Measurements from ENCODE around the gene CHN1. TPM values are rescaled to one million over a fixed set of nuclear protein-coding genes. Genes with fewer than 3 reads are reported as not detected.

The CHN1 gene
- polyA plus RNA-seq, 1 donor (not counting 4 experiments of a cell fraction or from before 2014, with no cell fraction given): 2.3 TPM

- DNase-seq (ENCODE audit: low read depth, low spot score) (no peak), FAIRE-seq (no peak)
- Histone ChIP-seq H3K9ac (ENCODE audit: control insufficient read depth, extremely low read depth, insufficient read depth, low read length) (no peak overlapping the region), H3K9me1 (ENCODE audit: control insufficient read depth, extremely low read depth, insufficient read depth, low read length) (no peaks in the 10 kb centered on the region), H2AFZ (ENCODE audit: control insufficient read depth, low read length) (no peak overlapping the region), H3K4me2 (ENCODE audit: control insufficient read depth, extremely low read depth, insufficient read depth, low read depth, low read length) (no peak overlapping the region), H3K27ac (ENCODE audit: control insufficient read depth, insufficient read depth, low read length) (no peak overlapping the region), H3K4me3 (ENCODE audit: control insufficient read depth in 2 of 3, extremely low read depth in 1 of 3, insufficient read depth in 2 of 3, low read depth in 1 of 3, low read length in 3 of 3) (no peak overlapping the region), H3K79me2 (ENCODE audit: control insufficient read depth, insufficient read depth, low read length) (no peaks in the 10 kb centered on the region), H3K9me3 (ENCODE audit: control insufficient read depth, low read depth, low read length) (no peaks in the 10 kb centered on the region), H4K20me1 (ENCODE audit: control insufficient read depth, extremely low read depth, insufficient read depth, low read length) (no peaks in the 10 kb centered on the region), H3K27me3 (ENCODE audit: control insufficient read depth, extremely low read depth, insufficient read depth, low read length) (no peaks in the 10 kb centered on the region), H3K36me3 (ENCODE audit: control insufficient read depth in 2 of 2, extremely low read depth in 1 of 2, insufficient read depth in 2 of 2, low read length in 2 of 2) (no peaks in the 10 kb centered on the region), H3K4me1 (ENCODE audit: control insufficient read depth, extremely low read depth, insufficient read depth, low read length) (no peaks in the 10 kb centered on the region)
- dilution Hi-C loops (cut with MboI; ENCODE audit: extremely low pct_ligation_motif_present, low sequenced_read_pairs): no loop called here
- TF ChIP-seq CTCF (optimal IDR thresholded peaks at IDR 0.05 in 1 of 3, IDR thresholded peaks at IDR 0.05 in 1 of 3, conservative IDR thresholded peaks at IDR 0.05 in 1 of 3; ENCODE audit: extremely low read depth in 1 of 3, insufficient read depth in 2 of 3, low read length in 3 of 3) (no peak), EZH2 (IDR thresholded peaks at IDR 0.05; ENCODE audit: low read length) (no peak)
Observed at GRCh38 chr2:174794851-174795374, 210.3 kb downstream of the CHN1 start.

- Histone ChIP-seq H3K79me2 (ENCODE audit: control insufficient read depth, insufficient read depth, low read length) (no peaks in the 10 kb centered on the region), H4K20me1 (ENCODE audit: control insufficient read depth, extremely low read depth, insufficient read depth, low read length) (no peaks in the 10 kb centered on the region), H3K9me1 (ENCODE audit: control insufficient read depth, extremely low read depth, insufficient read depth, low read length) (no peaks in the 10 kb centered on the region), H3K36me3 (ENCODE audit: control insufficient read depth in 2 of 2, extremely low read depth in 1 of 2, insufficient read depth in 2 of 2, low read length in 2 of 2) (no peaks in the 10 kb centered on the region), H3K9me3 (ENCODE audit: control insufficient read depth, low read depth, low read length) (no peaks in the 10 kb centered on the region), H3K4me1 (ENCODE audit: control insufficient read depth, extremely low read depth, insufficient read depth, low read length) (no peaks in the 10 kb centered on the region), H3K4me2 (ENCODE audit: control insufficient read depth, extremely low read depth, insufficient read depth, low read depth, low read length) (no peak overlapping the region), H3K4me3 (ENCODE audit: control insufficient read depth in 2 of 3, extremely low read depth in 1 of 3, insufficient read depth in 2 of 3, low read depth in 1 of 3, low read length in 3 of 3) (no peak overlapping the region), H3K9ac (ENCODE audit: control insufficient read depth, extremely low read depth, insufficient read depth, low read length) (no peak overlapping the region), H3K27ac (ENCODE audit: control insufficient read depth, insufficient read depth, low read length) (no peak overlapping the region), H2AFZ (ENCODE audit: control insufficient read depth, low read length) (no peak overlapping the region), H3K27me3 (ENCODE audit: control insufficient read depth, extremely low read depth, insufficient read depth, low read length) (no peaks in the 10 kb centered on the region)
- DNase-seq (ENCODE audit: low read depth, low spot score) (no peak), FAIRE-seq (no peak)
- no peak for TF ChIP-seq CTCF (optimal IDR thresholded peaks at IDR 0.05 in 1 of 3, IDR thresholded peaks at IDR 0.05 in 1 of 3, conservative IDR thresholded peaks at IDR 0.05 in 1 of 3; ENCODE audit: extremely low read depth in 1 of 3, insufficient read depth in 2 of 3, low read length in 3 of 3)
- TF ChIP-seq EZH2 (IDR thresholded peaks at IDR 0.05; ENCODE audit: low read length): no peak
- dilution Hi-C loops (cut with MboI; ENCODE audit: extremely low pct_ligation_motif_present, low sequenced_read_pairs): no loop called here
Observed at GRCh38 chr2:174792309-174793025, 212.7 kb downstream of the CHN1 start.
